Neural cell (in vitro differentiated cells): Measurements from ENCODE around the gene PATZ1.

Source experiments
- EP300 ChIP-seq: fragments of 450-650 bp; conservative IDR thresholded peaks from 2 replicates; pipeline ENCODE4 v1.6.1; 2014; ENCODE audit warnings: antibody characterized with exemption, mild to moderate bottlenecking, moderate library complexity; ENCODE audit not compliant: poor library complexity, severe bottlenecking
- EZH2 ChIP-seq: fragments of 200-600, 300-800 bp; shearing (Covaris generic), sonication (generic); IDR thresholded peaks from 2 replicates; pipeline ENCODE4 v1.6.1; 2014; ENCODE audit warnings: antibody characterized with exemption, low read length, borderline replicate concordance, mild to moderate bottlenecking; ENCODE audit not compliant: insufficient read depth, poor library complexity, severe bottlenecking
- MXI1 ChIP-seq: fragments of 450-650 bp; conservative IDR thresholded peaks from 2 replicates; pipeline ENCODE4 v1.6.1; 2014; ENCODE audit warnings: antibody characterized with exemption, mild to moderate bottlenecking; ENCODE audit not compliant: poor library complexity, severe bottlenecking
- POLR2AphosphoS5 ChIP-seq: IDR thresholded peaks from 2 replicates; pipeline ENCODE4 v1.6.1; 2012
- RAD21 ChIP-seq: fragments of 450-650 bp; conservative IDR thresholded peaks from 2 replicates; pipeline ENCODE4 v1.6.1; 2014; ENCODE audit warnings: antibody characterized with exemption, mild to moderate bottlenecking, moderate library complexity
- REST ChIP-seq: IDR thresholded peaks from 2 replicates; pipeline ENCODE4 v1.6.1; 2012; ENCODE audit warnings: borderline replicate concordance
- SMC3 ChIP-seq: fragments of 450-650 bp; conservative IDR thresholded peaks from 2 replicates; pipeline ENCODE4 v1.6.1; 2014; ENCODE audit warnings: antibody characterized with exemption, mild to moderate bottlenecking, moderate library complexity; ENCODE audit not compliant: poor library complexity
- TAF1 ChIP-seq: IDR thresholded peaks from 2 replicates; pipeline ENCODE4 v1.6.1; 2012; ENCODE audit warnings: low read depth
- TF ChIP-seq, protein P1 (sequence below): fragments of 450-650 bp; IDR thresholded peaks from 2 replicates; pipeline ENCODE4 v1.5.1; 2014; ENCODE audit warnings: antibody characterized with exemption, mild to moderate bottlenecking, moderate library complexity; ENCODE audit not compliant: poor library complexity, severe bottlenecking

- TF ChIP-seq EZH2 (no peak), RAD21 (no peak), POLR2AphosphoS5 (no peak), MXI1 (no peak), REST (no peak), SMC3 (no peak), EP300 (no peak), TAF1 (no peak)
- TF ChIP-seq, protein P1, sequence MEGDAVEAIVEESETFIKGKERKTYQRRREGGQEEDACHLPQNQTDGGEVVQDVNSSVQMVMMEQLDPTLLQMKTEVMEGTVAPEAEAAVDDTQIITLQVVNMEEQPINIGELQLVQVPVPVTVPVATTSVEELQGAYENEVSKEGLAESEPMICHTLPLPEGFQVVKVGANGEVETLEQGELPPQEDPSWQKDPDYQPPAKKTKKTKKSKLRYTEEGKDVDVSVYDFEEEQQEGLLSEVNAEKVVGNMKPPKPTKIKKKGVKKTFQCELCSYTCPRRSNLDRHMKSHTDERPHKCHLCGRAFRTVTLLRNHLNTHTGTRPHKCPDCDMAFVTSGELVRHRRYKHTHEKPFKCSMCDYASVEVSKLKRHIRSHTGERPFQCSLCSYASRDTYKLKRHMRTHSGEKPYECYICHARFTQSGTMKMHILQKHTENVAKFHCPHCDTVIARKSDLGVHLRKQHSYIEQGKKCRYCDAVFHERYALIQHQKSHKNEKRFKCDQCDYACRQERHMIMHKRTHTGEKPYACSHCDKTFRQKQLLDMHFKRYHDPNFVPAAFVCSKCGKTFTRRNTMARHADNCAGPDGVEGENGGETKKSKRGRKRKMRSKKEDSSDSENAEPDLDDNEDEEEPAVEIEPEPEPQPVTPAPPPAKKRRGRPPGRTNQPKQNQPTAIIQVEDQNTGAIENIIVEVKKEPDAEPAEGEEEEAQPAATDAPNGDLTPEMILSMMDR: no peak
Measured at GRCh38 chr22:31277741-31278140, 68.4 kb downstream of the PATZ1 start.
